T-helper 1 cell (primary cell): Measurements from ENCODE around the gene COL5A1.
"Not testable (repeated sequence)": the region's sequence is repeated elsewhere in the genome, so short reads cannot be mapped to it uniquely, and the experiment has no call there.

Experiments used
- DNase-seq, 5 donors: peaks; one replicate each; pipeline ENCODE4 v3.0.0-alpha.2; 2012 to 2020

The COL5A1 gene

DNA sequence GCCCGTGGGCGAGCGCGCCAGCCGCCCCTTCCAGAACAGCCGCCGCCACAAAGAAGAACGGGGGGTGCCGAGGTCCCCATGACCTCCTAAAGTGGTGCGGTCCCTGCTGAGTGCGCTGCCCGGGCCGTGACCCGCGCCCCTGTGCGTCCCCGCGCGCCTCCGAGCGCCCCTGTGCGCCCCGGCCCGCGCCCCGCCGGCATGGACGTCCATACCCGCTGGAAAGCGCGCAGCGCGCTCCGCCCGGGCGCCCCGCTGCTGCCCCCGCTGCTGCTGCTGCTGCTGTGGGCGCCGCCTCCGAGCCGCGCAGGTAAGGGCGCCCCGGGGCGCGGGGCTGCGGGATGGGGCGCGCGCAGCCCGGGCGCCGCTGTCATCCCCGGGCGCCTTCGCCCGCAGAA lies 384 bp downstream of the COL5A1 start:
- DNase-seq: no peak

DNA sequence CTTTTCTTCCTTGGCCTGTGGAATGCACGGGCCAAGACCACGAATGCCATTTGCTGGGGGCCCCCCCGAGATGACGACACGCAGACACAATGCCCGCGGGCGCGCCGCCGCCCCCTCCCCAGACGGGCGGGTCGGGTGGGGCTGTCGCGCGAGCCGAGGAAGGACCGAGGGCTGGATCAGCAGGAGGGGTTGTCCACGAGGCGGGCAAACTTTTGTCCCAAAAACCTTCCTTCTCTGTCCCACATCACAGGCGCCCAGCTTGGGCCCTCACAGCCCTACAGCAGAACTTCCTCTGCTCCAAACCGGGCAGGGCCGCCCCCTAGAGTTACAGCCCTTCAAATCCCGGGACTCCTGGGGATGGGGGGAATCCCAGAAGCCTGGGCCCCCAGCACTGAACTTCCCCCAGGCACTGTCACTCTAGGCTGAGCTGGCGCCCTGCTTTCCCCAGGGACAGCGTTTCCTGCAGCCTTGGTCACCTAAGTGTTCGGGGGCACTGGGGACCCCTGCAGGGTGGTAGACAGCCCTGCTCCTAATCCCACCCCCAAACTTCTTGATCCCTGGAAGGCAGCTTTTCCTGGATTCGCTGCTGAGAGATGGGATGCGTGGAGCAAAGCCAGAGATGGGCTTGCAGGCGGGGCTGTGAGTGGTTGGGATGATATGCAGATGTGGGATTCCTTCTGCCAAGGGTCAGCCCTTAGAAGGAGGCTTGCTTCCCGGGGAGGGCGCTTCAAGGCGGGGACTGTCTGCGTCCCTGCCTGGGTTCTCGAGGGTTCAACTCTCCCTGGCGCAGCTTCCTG lies 980 bp downstream of the COL5A1 start:
- DNase-seq: no peak

DNA sequence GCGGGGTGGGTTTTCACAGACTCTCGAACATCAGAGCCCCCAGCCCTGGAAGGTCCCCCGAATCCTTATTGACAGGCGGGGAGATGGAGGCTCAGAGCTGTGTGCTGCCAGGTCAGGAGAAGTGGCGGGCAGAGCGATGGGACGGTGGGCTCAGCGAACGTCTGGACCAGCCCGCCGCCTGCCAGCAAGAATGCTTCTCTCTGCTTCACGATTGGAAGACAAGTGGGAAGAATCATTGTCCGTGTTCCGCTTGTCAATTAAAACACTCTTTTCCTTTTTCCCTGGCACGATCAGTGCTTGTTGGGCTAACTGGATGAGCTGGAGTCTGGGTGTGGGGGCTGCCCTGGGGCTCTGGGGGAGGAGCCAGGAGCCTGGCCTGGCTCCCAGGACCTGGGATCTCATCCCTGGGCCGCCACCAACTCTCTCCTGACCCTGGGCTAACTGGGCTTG lies 1.6 kb downstream of the COL5A1 start:
- DNase-seq: no peak

DNA sequence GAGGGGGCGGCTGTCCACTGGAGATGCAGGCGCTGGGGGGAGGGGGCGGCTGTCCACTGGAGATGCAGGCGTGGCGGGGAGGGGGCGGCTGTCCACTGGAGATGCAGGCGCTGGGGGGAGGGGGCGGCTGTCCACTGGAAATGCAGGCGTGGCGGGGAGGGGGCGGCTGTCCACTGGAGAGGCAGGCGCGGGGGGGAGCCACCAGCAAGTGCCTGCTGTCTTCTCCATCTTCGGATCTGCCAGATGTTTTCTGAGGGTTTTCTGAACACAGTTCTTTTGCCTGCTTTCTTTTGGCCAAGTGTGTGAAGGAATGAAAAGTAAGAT lies 2.8 kb downstream of the COL5A1 start:
- DNase-seq: not testable (repeated sequence)

DNA sequence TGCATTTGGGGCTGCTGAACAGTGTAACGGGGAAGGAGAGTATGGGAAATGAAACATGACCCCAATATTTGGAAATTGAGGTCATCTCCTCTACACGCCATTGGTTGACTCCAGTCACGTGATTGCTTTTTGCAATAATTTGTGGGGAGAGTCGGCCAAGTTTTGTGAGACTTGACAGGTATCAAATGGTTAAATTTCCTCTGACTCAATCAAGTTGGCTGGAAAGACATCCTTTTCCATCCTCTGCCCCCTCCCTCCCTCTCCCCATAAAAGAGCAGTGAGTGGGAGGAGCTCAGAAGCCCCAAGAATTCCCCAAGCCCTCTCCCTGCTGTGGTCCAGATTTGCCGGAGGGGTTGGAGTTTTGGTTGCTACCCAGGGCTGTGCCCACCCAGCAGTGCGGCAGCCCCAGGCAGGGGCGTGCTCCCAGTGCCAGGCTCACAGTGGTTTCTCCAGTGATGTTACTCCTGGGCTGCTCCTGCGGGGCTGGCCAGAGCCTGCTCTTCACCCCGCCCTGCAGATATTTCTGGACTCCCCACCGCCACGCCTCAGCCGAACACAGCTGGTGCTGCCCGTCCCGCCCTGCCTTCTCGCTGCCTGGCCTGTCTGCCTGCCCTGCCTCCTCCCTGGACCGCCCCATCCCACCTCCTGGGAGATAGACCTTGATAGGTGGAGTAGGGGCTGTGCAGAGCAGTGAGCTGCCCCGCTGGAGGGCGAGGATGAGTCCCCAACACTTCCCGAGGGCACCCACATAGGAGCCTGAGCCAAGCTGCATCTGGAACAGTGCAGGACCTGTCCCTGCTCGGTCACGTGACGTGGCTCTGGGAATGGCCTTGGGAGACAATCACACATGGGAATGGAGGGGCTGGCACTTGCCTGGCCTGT lies 3.4 kb downstream of the COL5A1 start:
- no peak for DNase-seq

DNA sequence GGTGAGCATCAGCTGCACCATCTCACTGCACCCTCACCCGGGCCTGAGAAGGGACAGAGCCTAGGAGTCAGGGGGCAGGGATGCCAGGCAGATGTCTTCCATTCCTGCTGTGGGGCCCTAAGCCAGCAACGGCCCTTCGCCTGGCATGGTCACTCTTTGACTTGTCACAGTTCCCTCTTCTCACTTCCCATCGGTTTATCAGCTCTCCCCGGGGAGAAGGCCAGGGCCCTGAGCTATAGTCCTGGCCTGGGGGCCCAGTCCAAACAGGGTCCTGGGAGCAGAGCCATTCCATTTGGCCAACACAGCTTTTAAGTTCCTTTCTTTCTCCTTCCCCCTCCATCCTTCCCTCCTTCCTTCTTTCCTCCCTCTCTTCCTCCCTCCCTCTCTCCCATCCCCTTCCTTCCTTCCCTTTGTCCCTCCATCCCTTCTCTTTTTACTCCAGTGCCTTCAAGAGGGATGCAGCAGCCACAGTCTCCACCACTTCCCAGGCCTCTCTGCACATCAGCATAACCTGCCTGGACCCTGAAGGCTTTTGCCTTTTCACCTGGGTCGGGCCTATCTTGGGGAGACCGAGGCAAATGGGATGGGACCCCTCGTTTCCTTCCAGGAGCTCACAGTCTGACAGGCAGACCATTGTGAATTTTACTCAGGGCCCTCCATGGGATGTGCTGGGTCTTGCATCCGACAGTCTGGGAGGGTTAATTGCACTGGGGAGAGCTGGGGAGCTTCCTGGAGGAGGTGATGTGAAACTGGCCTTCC lies 4.2 kb downstream of the COL5A1 start:
- DNase-seq: no peak

DNA sequence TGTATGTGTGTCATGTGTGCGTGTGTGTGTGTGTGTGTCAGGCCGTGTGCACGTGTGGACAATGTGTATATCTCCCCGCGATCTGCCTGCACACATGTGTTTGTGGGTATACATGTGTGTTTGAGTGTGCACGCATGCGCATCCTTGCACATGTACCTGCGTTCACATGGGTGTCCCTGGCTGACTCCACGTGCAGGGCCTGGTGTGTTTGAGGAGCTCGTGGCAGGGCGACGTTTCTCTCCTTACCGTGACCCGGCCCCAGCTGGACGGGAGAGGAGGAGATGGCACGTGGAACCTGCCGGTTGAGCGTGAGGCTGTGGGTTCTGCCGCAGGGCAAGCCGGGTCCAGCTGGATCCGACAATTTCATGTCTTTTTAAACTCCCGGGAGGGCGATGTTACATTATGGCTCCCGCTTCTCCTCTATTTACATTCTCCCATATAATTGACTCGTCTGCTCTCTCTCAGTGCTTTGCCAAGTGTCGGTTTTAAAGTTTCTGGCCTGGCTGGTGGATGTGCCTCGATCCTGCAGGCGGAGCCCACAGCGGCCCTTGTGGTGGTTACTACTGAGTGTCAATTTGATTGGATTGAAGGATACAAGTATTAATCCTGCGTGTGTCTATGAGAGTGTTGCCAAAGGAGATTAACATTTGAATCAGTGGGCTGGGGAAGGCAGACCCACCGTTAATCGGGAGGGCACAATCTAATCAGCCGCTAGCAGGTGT lies 5.9 kb downstream of the COL5A1 start:
- DNase-seq: no peak

DNA sequence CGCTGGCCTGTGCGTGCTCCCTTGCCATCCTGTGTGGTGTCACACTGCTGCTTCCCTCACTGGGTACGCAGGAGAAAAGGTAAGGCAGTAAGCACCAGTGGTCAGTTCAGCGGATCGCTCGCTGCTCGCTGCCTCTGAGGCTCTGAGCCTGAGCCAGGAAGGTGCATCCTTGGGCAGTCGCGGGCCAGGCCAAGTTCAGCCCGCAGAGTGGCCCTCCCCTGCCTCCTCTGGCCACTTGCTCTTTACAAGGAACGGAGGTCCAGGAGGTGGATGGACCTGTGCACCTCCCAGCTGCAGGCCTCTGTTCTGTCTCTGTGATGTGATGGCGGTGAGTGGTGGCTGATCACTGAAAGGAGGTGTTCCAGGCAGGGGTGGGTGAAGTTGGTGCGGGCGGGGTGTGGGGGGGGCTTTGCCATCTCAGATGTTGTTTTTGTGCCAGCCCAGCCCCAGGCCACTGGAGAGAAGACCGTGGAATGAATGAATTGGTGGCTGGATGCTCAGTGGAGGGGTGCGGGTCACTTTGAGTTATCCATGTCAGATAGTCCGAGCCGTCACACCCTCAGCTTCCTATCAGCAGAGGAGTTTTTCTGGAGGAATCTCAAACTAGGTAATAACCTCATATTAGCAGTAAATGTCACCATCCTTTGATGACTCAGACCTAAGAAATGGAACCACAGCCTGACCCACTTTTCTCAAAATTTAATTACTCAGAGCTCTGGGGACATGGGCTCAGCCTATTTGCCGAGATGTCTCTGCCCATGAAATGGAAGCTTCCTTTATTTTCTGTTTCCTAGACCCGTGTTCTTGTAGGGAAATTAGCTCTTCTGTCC lies 7.3 kb downstream of the COL5A1 start:
- no peak for DNase-seq

DNA sequence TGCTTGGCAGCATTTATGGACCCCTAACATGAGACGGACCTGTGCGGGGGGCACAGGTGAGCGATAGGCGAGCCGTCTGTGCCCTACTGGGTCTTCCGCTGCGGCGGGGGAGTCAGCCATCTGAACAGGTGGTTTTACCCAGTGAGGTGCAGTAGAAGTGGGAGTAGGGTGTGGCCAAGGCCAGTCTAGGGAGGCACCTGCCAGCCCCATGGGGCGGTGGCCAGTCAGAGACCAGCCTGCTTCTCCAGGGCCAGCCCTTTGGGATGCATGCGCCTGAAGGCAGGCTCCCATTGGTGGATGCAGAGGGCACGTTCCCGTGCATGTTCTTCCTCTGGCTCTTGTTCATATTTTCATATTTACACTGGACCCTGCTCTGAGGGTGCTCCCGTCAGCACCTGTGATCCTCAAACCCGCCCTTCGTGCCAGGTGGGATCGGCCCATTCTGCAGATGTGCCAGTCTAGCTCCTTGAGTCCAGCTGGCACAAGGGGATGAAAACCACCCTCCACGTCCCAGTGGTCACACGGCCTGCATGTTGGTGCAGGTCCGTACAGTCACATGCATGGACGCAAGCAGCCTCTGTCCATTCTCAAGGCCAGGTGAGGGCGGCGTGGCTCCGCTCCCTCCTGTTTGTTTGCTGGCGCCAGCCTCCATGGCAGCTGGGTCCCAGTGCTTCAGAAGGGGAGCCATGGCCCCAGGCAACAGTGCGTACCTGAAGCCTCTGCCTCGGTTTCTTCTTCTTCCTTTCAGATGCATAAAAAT lies 9.0 kb downstream of the COL5A1 start:
- DNase-seq: no peak

DNA sequence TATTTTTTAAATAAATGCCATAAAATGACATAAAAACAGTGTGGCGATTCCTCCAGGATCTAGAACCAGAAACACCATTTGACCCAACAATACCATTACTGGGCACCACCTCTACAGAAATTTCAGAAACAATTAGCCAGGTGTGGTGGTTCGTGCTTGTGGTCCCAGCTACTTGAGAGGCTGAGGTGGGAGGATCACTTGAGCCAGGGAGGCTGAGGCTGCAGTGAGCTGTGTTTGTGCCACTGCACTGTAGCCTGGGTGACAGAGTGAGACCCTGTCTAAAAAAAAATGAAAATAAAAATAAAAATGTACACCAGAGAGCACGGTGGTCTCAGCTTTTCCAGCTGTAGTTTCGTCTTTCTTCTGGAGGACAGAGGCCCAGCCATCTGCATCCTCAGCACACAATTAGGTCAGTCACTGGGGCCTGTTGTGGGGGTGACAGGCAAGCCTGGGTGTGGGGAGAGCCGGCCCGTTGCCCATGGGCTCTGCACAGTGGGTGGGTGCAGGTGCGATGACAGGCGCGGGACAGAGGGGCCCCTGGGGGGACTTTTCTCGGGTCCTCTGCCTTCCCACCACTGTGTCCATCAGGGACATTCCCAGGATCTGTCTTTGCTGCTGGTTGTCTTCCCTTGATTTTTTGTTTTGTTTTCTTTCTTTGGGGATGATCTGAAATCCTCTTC lies 9.8 kb downstream of the COL5A1 start:
- no peak for DNase-seq

DNA sequence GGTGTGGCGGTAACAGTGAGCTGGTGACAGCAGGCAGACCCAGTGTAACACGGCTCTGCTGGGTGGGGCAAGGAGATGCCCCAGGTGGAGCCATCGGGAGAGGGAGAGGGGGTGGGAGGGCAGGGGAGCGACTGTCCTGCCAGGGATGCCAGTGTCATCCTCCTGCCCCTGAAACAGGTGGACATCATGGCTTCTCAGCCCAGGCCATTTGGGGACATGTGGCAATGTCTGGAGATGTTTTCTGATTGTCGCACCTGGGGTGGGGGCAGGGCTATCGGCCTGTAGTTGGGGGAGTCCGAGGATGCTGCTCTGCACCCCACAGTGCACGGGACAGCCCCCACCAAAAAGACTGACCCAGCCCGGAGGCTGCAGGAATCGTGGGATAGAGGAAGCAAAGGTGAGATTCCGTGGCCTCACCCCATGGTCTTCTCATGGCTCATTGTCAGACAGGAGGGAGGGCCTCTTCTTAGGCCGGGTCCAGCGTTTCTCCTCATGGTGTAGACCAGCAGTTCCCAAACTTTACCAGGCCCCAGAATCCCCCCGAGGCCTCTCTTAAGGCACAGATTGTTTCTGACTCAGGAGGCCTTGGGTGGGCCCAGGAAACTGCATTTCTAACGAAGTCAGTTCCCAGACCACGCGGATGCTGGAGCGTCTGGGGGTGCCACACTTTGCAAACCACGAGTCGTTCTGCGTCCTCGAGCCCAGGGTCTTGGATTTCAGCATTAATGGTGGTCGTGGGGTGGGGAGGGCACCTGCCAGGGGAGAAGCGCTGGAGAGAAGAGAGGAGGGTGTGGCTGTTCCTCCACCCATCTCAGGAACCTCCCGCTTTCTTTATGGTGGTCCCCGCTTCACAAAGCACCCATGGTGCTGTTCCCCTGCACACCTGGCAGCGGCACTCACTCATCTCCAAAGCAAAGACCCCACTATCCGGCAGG lies 11.0 kb downstream of the COL5A1 start:
- DNase-seq: no peak

DNA sequence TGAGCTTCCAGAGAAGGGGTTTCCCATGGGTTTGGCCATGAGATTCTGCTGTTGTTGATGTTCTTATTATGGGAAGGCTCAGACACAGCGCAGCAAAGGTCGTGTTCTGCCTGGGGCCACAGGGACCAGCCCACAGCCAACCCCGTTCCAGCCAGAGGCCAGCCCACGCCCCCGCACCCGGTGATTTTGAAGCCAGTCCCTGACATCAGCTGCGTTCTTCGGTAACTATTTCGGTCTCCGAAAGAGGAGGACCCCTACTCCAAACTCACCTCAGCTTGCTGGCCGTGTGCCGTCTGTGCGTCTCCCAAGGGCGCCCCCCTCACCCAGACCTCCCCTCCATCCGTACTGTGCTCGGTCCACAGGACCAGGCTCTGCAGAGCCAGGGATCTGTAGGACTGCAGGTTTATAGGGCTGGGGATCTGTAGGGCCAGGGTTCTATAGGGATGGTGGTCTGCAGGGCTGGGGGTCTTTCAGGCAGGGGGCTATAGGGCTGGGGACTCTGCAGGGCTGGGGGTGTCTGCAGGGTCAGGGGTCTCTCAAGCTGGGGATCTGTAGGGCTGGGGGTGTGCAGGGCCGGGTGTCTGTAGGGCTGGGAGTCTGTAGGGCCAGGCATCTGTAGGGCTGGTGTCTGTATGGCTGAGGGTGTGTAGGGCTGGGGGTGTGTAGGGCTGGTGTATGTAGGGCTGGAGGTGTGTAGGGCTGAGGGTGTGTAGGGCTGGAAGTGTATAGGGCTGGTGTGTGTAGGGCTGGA lies 11.8 kb downstream of the COL5A1 start:
- DNase-seq: no peak

DNA sequence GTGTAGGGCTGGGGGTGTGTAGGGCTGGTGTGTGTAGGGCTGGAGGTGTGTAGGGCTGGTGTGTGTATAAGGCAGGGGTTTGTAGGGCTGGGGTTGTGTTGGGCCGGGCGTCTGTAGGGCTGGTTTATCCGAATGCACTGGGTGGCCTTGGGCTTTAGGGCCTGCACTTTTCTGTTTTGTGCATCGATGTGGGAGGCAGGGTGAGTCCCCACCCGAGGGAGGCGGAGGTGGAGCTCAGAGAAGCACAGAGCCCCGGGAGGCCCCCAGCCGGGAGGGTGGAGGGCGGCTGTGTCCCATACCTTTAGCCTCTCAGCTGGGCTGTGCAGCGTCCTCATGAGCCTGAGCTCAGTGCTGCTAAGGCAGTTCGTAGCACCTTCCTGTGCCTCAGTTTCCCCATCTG lies 13.5 kb downstream of the COL5A1 start:
- DNase-seq: no peak

DNA sequence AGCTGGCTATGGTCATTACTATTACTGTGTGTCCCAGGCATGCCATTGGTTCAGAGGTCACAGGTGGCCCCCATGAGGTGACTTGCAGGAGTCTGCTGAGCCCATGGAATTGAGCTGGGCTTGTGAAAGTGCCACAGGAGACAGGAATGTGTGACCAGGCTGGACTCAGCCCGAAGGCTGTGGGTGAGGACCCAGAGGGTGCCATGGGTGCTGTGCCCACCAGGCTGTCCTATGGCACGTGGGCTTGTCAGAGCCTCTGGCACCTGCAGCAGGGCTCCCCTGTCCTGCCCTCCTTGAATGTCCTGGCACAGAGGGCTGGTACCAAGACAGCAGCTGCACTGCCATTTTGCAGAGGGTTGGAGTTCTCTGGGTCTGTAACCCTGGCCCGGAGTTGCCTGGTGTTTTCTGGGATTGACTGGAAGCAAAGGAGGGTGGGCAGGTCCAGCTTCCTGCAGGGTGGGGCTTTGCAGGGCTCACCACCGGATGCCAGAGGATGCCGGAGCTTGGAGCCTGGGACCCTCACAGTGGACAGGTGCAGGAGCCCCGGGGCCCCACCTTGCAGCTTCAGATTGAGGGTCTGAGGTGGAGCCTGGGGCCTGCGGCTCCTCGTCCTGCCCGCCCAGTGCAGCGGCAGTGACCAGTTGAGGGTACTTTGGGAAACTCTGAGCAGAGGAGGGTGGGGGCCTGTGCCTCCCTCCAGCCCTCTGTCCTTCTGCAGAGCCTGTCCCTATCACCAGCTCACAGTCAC lies 14.2 kb downstream of the COL5A1 start:
- DNase-seq: no peak

DNA sequence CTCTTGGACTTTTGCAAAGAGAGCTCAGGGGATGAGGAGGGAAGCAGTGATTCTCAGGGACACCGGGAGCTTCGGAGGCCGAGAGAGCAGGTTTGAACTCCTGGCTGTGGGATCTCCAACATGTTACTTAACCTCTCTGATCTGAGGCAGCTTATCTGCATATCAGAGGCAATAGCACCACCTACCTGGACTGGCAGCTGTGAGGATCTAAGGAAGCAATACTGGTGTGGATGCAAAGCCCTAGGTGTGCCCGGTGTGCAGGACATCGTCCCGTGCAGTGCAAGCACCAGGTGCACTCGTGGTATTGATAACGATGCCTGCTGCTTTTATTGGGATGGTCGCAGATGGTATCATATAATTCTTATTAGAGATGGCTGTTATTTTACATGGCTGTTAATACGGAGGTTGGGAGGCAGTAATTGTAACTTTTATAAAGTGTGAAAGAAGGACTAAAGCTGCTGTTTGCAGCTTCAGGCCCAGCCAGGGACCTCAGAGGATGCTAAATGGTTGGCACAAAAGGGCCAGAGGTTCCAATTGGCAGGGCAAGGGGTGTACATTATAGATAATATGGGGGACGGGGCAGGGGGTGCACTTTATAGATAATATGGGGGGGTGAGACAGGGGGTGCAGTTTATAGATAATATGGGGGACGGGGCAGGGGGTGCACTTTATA lies 14.9 kb downstream of the COL5A1 start:
- DNase-seq: no peak

DNA sequence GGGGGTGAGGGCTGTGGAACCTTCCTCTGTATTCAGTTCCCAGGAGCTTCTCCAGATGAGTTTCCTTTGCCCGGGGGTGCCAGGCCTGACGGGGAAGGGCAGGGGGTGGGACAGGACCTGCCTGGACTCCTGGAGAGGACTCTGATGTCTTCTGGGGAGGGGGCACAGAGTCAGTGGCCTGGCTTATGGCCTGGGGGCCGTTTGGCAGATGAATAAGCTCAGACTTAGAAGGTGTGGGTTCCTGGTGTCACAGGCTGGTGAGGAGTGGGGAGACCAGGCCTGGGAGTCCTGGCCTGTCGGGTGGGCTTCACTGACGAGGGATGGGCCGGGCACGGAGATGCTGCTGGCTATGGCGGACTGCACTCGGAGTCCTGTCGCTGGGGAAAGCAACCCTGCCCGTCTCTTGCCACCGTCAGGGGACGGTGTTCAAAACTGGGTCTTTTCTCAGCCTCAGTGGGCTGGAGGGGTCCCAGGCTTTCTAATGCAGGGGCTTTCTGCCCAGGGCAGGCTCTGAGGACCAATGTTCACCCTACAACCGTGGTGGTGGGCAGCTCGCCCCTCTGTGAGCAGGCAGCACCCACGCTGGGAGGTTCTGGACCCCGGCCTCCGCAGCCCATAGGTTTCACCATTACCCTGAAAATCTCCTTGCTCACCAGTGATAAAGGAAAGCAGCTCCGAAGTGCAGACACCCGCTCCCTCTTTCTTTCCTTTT lies 16.2 kb downstream of the COL5A1 start:
- no peak for DNase-seq
